ENCODE results near the gene TMEM138.
"Not testable (repeated sequence)": the region's sequence is repeated elsewhere in the genome, so short reads cannot be mapped to it uniquely, and the experiment has no call there.

Gene TMEM138

GRCh38 chr11:61377461-61378160, 15.4 kb downstream of the TMEM138 start:
- no peak for TF ChIP-seq CTCF (conservative IDR thresholded peaks at IDR 0.05; ENCODE audit: low read depth)
- ChIA-PET POLR2A (ENCODE audit: low non-redundant PET) (no interaction called here), CTCF (interaction anchor here (1.6 kb wide), 1 partner anchor 42 kb away, joined by 4 read pairs; no protein-coding TSS in a partner anchor)
- peak overlapping the region; percentile 100 for H3K27ac ChIP-seq
- DNase-seq (ENCODE audit: low spot score): no peak

- CTCF ChIA-PET: interaction anchor here (0.6 to 1.6 kb wide), 2 partner anchors 43 to 122 kb away, joined by 4 to 6 read pairs; no protein-coding TSS in a partner anchor
- no peak for TF ChIP-seq CTCF (conservative IDR thresholded peaks at IDR 0.05; ENCODE audit: low read depth)
- POLR2A ChIA-PET (ENCODE audit: low non-redundant PET): interaction anchor here (1.0 kb wide), 1 partner anchor 17 kb away, joined by 7 read pairs; the partner anchor contains the start of genes CYB561A3 and TMEM138
- H3K27ac ChIP-seq: peak overlapping the region; percentile 100
- peak; percentile 92 for DNase-seq (ENCODE audit: low spot score)
These were observed 16.6 kb downstream of the TMEM138 start for GRCh38 chr11:61378713-61379313.

GRCh38 chr11:61380884-61381283, 18.7 kb downstream of the TMEM138 start:
- DNase-seq (ENCODE audit: low spot score): no peak
- no peak for TF ChIP-seq CTCF (conservative IDR thresholded peaks at IDR 0.05; ENCODE audit: low read depth)
- CTCF ChIA-PET: no interaction called here
- POLR2A ChIA-PET (ENCODE audit: low non-redundant PET): no interaction called here
- H3K27ac ChIP-seq: peak overlapping the region; percentile 100

GRCh38 chr11:61383859-61384258, 21.7 kb downstream of the TMEM138 start:
- CTCF ChIA-PET: interaction anchor here (0.6 to 3.7 kb wide), 3 partner anchors 38 to 724 kb away, joined by 3 to 86 read pairs (median 8); no protein-coding TSS in a partner anchor
- POLR2A ChIA-PET (ENCODE audit: low non-redundant PET): interaction anchor here (1.6 kb wide), 1 partner anchor 22 kb away, joined by 11 read pairs; the partner anchor contains the start of genes CYB561A3 and TMEM138
- peak overlapping the region; percentile 59 for H3K27ac ChIP-seq
- DNase-seq (ENCODE audit: low spot score): not testable (repeated sequence)

GRCh38 chr11:61384271-61385242, 22.4 kb downstream of the TMEM138 start:
- POLR2A ChIA-PET (ENCODE audit: low non-redundant PET): interaction anchor here (1.2 to 1.6 kb wide), 4 partner anchors 15 to 48 kb away, joined by 3 to 11 read pairs (median 8); partner anchors contain the start of genes CYB561A3 and TMEM138
- CTCF ChIA-PET: interaction anchor here (0.7 to 3.7 kb wide), 12 partner anchors 15 to 412 kb away, joined by 3 to 86 read pairs (median 8); partner anchors contain the start of genes CYB561A3 and TMEM138
- DNase-seq (ENCODE audit: low spot score): no peak

More at GRCh38 chr11:61384271-61385242, 22.4 kb downstream of the TMEM138 start:
- no peak for TF ChIP-seq CTCF (conservative IDR thresholded peaks at IDR 0.05; ENCODE audit: low read depth)
- peak overlapping the region; percentile 59 for H3K27ac ChIP-seq

Measured in RWPE1 (cell line).